Testis (tissue), 2 donors: ENCODE measurements around the gene BIRC7.

Experiments
- CTCF ChIP-seq, 3 experiments: fragments of 450-650 bp in 2 of 3; fragments of 200-600 bp in 1 of 3; sonication (generic) in 1 of 3; IDR thresholded peaks; one replicate each; pipeline ENCODE4 v1.5.1; 2016 to 2019; ENCODE audit warnings: antibody characterized with exemption in 3 of 3, mild to moderate bottlenecking in 2 of 3, moderate library complexity in 1 of 3
- POLR2A ChIP-seq: fragments of 450-650 bp; IDR thresholded peaks from one replicate; pipeline ENCODE4 v1.6.1; 2017; ENCODE audit warnings: antibody characterized with exemption, mild to moderate bottlenecking, moderate library complexity

DNA sequence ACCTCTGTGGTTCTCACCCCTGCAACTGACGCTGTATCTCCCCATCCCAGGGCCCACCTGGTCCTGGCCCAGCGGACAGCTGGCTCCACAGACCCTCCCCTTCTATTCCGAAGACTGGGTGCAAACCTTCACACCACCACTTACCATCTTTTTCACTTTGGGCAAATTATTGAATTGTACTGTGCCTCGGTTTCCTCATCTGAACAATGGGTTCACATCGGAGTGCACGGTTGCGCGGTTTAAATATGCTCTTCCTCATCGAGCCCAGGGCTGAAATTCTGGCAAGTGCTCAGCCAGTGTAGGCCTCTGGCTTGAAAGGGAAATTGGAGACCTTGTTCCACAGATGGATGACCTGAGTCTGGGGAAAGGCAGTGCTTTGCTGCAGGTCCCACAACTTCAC lies 34.0 kb downstream of the BIRC7 start:
- no peak for TF ChIP-seq POLR2A
- no peak for TF ChIP-seq CTCF (IDR thresholded peaks at IDR 0.05)
